ENCODE measurements around the gene CYP2A6. TPM values are rescaled to one million over a fixed set of nuclear protein-coding genes. Genes with fewer than 3 reads are reported as not detected.
"Not testable (repeated sequence)": the region's sequence is repeated elsewhere in the genome, so short reads cannot be mapped to it uniquely, and the experiment has no call there.

CYP2A6 gene
- total RNA-seq, 4 donors from 2014 or later = not detected

DNA sequence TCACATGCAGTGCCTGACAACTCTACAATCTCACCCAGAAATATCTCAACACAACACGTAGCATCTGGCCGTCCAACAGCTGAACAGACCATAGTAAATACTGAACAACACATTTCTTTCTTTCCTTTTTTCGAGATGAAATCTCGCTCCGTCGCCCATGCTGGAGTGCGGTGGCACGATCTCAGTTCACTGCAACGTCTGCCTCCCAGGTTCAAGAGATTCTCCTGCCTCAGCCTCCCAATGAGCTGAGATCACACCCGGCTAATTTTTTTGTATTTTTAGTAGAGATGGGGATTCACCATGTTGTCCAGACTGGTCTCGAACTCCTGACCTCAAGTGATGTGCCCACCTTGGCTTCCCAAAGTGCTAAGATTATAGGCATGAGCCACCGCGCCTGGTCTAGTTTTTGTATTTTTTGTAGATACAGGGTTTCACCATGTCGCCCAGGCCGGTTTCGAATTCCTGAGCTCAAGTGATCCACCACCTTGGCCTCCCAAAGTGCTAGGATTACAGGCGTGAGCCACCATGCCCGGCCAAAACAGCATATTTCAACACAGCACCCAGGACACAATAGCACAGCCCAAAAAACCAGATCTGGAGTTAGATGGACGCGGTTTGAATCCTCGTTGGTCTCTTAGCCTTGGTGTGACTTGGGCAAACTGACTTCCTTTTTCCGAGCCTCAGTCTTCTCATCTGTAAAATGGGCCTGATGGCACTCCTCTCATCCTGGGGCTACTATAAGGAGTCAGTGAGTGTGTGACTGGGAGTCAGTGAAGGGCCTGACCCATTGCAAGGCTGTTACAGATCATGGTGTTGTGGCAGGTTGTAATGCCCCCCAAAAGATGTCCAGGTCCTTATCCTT, 22.6 kb downstream of the CYP2A6 start:
- intact Hi-C loops (cut with DNase I; ENCODE audit: low total_unique reads) = no loop called here
- WGBS, 2 donors = 96 to 97% methylated on average over 22 of the region's 22 CpGs
- DNase-seq (ENCODE audit: low spot score in 2 of 2) = peak in 1 of 2 donors; percentile 72
- no peak overlapping the region for H3K4me3 ChIP-seq (ENCODE audit: low read depth, poor library complexity, severe bottlenecking)
- TF ChIP-seq, protein P1, sequence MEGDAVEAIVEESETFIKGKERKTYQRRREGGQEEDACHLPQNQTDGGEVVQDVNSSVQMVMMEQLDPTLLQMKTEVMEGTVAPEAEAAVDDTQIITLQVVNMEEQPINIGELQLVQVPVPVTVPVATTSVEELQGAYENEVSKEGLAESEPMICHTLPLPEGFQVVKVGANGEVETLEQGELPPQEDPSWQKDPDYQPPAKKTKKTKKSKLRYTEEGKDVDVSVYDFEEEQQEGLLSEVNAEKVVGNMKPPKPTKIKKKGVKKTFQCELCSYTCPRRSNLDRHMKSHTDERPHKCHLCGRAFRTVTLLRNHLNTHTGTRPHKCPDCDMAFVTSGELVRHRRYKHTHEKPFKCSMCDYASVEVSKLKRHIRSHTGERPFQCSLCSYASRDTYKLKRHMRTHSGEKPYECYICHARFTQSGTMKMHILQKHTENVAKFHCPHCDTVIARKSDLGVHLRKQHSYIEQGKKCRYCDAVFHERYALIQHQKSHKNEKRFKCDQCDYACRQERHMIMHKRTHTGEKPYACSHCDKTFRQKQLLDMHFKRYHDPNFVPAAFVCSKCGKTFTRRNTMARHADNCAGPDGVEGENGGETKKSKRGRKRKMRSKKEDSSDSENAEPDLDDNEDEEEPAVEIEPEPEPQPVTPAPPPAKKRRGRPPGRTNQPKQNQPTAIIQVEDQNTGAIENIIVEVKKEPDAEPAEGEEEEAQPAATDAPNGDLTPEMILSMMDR (IDR thresholded peaks at IDR 0.05) = no peak
- TF ChIP-seq POLR2A (IDR thresholded peaks at IDR 0.05) = no peak

GRCh38 chr19:40826699-40827385, 23.4 kb downstream of the CYP2A6 start:
- H3K4me3 ChIP-seq (ENCODE audit: low read depth, poor library complexity, severe bottlenecking); intact Hi-C loops (cut with DNase I; ENCODE audit: low total_unique reads): not testable (repeated sequence)
- peak in 1 of 2 donors; percentile 76 for DNase-seq (ENCODE audit: low spot score in 2 of 2)
- WGBS, 2 donors = 84% methylated on average over 29 of the region's 29 CpGs

GRCh38 chr19:40826312-40826698, 23.9 kb downstream of the CYP2A6 start:
- 86 to 93% methylated on average over 11 of the region's 14 CpGs for WGBS, 2 donors
- H3K4me3 ChIP-seq (ENCODE audit: low read depth, poor library complexity, severe bottlenecking); intact Hi-C loops (cut with DNase I; ENCODE audit: low total_unique reads): not testable (repeated sequence)
- DNase-seq (ENCODE audit: low spot score in 2 of 2) = peak in 1 of 2 donors; percentile 37

- intact Hi-C loops (cut with DNase I; ENCODE audit: low total_unique reads); H3K4me3 ChIP-seq (ENCODE audit: low read depth, poor library complexity, severe bottlenecking): not testable (repeated sequence)
- DNase-seq (ENCODE audit: low spot score in 2 of 2) = peak in 1 of 2 donors; percentile 32
- 86% methylated on average over 3 of the region's 6 CpGs; no CpG with 5 or more reads in 1 of the 2 donors for WGBS, 2 donors
Observed at GRCh38 chr19:40825460-40826095, 24.7 kb downstream of the CYP2A6 start.

DNA sequence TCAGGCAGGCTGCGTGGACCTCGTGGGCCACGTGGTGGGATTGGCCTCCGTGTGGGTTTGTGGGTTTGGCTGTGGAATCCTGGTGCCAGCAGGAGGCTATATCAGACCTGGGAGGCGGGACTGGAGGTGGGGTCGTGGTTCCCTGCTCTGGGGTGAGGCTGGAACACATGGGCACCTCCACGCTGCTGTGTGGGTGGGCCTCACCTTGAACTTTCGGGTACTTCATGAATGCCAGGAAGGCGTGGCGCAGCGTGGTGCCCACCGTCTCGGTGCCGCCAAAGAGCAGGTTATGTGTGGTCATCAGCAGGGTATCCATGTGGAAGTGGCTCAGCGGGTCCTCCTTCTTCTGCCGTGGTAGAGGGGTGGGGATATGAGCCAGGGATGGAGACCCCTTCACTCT, 25.3 kb downstream of the CYP2A6 start:
- peak in 1 of 2 donors; percentile 78 for DNase-seq (ENCODE audit: low spot score in 2 of 2)
- not testable (repeated sequence) for H3K4me3 ChIP-seq (ENCODE audit: low read depth, poor library complexity, severe bottlenecking)
- intact Hi-C loops (cut with DNase I; ENCODE audit: low total_unique reads) = loop anchor here (5.0 kb wide), 1 partner anchor 163 kb away; no protein-coding TSS in a partner anchor
- WGBS, 2 donors = 89% methylated on average over 16 of the region's 16 CpGs

GRCh38 chr19:40822704-40823553, 27.3 kb downstream of the CYP2A6 start:
- not testable (repeated sequence) for H3K4me3 ChIP-seq (ENCODE audit: low read depth, poor library complexity, severe bottlenecking)
- peak in 1 of 2 donors; percentile 48 for DNase-seq (ENCODE audit: low spot score in 2 of 2)
- WGBS, 2 donors = 82 to 83% methylated on average over 9 of the region's 9 CpGs
- intact Hi-C loops (cut with DNase I; ENCODE audit: low total_unique reads) = loop anchor here (5.0 kb wide), 1 partner anchor 161 kb away; no protein-coding TSS in a partner anchor

DNA sequence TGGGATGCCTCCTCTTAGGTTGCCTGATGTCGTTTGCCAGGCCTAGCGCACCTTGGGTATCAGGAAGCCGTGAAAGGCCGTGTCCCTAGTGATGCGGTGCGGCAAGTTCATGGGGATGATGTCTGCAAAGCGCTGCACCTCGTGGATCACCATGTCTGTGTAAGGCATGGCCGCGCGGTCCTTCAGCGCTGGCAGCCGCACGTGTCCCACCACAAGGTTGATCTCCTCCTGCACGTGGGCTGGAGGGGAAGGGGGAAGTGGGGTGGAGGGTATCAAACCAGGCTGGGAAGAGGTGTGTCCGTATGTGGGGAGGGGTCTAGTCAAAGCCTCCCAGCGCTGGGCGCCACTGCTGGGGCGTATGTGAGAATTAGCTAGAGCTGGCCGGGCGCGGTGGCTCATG, 28.1 kb downstream of the CYP2A6 start:
- 89 to 94% methylated on average over 21 to 22 of the region's 22 CpGs for WGBS, 2 donors
- DNase-seq (ENCODE audit: low spot score in 2 of 2) = peak in 1 of 2 donors; percentile 77
- intact Hi-C loops (cut with DNase I; ENCODE audit: low total_unique reads) = loop anchor here (5.0 kb wide), 1 partner anchor 160 kb away; no protein-coding TSS in a partner anchor
- TF ChIP-seq POLR2A (IDR thresholded peaks at IDR 0.05) = no peak
- TF ChIP-seq, protein P1 (IDR thresholded peaks at IDR 0.05) = no peak
- no peak overlapping the region for H3K4me3 ChIP-seq (ENCODE audit: low read depth, poor library complexity, severe bottlenecking)

GRCh38 chr19:40819479-40820234, 30.6 kb downstream of the CYP2A6 start:
- intact Hi-C loops (cut with DNase I; ENCODE audit: low total_unique reads) = loop anchor here (5.0 kb wide), 1 partner anchor 157 kb away; no protein-coding TSS in a partner anchor
- not testable (repeated sequence) for H3K4me3 ChIP-seq (ENCODE audit: low read depth, poor library complexity, severe bottlenecking)
- 45 to 46% methylated on average over 6 of the region's 6 CpGs for WGBS, 2 donors
- DNase-seq (ENCODE audit: low spot score in 2 of 2) = peak in 1 of 2 donors; percentile 92

DNA sequence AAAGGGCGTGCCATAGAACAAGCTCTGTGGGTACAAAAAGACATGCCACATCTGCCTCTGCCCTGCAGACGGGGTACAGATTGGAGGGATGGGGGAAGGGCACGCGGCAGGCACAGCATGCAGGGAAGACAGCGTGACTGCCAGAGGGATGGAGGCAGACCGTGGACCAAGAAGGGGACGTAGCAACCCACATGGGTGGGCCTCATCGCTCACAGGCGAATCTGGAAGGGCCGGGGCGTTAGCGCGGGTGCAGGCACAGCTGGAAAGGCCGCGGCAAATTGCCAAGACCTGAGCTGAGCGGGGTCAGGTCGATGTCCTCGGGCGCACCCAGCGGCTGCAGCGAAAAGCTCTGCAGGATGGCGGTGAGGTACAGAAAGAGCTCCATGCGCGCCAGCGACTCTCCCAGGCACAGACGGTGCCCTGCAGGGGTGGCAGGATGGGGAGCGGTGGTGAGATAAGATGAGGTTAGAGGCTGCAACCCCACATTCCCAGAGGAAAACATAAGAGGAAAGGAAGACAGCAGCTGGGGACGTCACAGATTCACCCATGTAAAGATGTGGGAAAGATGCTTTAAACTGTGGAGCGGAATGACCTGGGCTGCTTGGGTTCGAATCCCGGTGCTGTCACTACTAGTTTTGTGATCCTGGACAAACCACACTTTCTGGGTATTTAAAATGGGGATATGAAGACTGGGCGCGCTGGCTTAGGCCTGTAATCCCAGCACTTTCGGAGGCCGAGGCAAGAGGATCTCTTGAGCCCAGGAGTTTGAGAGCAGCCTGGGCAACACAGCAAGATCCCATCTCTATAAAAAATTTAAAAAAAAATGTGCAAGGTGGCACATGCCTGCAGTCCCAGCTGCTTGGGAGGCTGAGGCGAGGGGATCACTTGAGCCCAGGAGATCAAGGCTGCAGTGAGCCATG, 31.5 kb downstream of the CYP2A6 start:
- intact Hi-C loops (cut with DNase I; ENCODE audit: low total_unique reads); H3K4me3 ChIP-seq (ENCODE audit: low read depth, poor library complexity, severe bottlenecking): not testable (repeated sequence)
- peak in 1 of 2 donors; percentile 94 for DNase-seq (ENCODE audit: low spot score in 2 of 2)
- 30 to 49% methylated on average over 17 to 26 of the region's 36 CpGs for WGBS, 2 donors
